DMS 273 (cell line): ENCODE data around the gene NAV2.
A peak's percentile ranks its signal among the peaks of the same experiment; 100 is the strongest.

Experiments
- DNase-seq: peaks from one replicate; lab custom pipeline; 2025; ENCODE audit not compliant: unreplicated experiment; lab: John Stamatoyannopoulos, UW

NAV2 gene

DNA sequence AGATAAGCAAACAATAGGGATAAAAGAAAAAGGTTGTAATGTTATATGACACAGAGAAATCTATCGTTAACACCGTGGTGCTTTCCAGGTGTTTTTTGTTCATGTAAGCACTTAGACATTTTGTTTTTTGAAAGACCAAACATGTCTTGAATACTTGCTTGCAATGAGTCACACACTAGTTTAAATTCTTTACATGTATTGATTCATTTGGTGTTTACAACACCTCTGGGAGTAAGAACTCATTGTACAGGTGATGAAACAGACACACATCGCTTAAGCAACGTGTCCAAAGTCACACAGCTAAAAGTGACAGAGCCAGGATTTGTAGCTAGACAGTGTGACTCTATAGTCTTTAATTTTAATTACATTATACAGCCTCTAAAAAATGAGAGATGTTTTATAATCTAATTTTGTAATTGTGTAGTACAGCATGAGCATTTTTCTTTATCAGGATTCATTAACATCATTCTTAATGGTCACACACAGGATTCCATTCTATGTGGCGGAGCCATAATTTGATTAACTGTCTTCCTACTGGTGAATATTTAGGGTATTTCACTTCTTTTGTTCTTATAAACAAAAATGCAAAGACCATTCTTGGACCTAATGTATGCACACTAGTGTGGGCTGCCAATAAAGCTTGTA, 298.8 kb downstream of the NAV2 start:
- no peak for DNase-seq

DNA sequence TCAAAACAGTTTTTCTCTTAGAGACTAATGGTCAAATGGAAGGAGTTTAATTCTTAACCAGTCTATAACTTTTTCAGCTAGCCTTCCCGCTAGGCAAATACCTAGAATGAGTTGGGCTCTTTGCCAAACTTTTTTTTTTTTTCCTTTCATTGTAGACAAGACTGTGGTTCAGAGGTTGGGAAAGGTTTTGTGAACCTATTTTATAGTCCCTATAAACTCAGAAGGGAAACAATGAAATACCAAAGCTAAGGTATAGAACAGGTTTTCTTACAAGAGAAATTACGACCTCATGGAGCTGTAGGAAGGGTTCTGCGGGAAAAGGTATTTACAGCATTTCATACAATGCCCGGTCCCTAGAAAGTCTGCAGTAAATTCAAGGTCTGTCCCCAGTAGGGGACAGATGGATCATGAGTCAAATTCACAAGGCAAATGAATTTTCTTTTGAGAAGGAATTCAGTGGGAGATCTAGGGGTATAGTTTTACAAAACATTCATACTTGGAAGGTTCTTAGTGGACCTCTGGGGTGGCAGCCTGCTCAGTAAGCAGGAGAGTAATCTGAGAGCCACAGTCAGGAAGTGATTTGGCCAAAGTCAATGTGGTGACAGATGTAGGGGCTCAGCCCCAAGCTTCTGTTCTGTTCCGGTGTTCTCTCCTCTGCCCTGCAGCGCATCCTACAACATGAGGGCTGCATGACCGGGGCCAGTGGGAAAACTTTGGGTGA, 300.9 kb downstream of the NAV2 start:
- DNase-seq, result peak; percentile 86

- DNase-seq, result no peak
These were observed 301.4 kb downstream of the NAV2 start for GRCh38 chr11:20014067-20014402.

DNA sequence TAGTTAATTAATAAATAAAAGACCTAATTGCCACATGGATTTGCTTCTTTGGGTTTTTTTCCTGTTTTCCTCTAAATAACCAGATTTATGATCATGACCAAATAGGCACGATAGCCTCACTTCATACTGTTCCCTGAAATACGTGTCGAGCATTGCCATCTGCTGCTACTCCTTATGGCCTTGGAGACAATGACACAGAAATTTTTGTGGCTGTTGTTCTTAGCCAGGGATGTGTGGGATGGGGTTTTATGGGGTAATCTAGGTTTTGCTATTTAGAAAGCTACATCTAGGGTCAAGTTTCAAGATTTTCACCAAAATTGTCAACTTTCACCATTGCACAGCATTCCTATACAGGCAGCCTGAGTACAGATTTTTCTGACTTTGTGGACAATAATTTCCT, 302.5 kb downstream of the NAV2 start:
- DNase-seq, result peak; percentile 11

- DNase-seq, result peak; percentile 46
These were observed 303.1 kb downstream of the NAV2 start for GRCh38 chr11:20015529-20016427.

DNA sequence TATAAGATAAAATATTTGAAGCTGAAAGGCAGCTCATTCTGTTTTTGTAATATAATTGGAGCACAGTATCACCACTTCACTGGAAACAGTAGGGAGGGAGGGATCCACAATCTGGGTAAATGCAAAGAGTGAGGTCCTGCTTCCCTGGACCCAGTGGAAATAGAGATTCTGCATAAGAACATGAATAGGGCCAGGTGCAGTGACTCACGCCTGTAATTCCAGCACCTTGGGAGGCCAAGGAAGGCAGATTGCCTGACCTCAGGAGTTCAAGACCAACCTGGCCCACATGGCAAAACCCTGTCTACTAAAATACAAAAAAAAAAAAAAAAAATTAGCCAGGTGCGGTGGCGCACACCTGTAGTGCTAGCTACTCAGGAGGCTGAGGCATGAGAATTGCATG, 303.9 kb downstream of the NAV2 start:
- DNase-seq, result no peak

DNA sequence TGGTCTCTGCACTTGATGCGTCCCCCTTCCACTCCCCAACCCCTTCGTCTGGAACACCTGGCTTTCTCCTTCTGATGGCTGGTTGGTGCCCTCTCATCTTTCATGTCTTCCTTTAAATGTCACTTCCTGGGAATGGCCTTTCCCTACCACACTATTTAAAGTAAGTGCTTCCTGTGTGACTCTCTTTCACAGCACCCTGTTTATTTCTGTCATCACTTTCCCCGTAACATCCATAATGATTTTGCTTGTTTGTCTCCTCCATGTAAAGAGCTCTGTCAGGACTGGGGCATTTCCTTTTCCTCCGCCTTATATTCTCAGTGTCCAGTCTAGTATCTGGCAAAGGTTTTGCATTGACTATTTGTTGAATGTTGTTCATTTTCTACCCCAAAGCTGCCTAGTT, 304.7 kb downstream of the NAV2 start:
- DNase-seq, result no peak

GRCh38 chr11:20020198-20020597, 307.6 kb downstream of the NAV2 start:
- no peak for DNase-seq

DNA sequence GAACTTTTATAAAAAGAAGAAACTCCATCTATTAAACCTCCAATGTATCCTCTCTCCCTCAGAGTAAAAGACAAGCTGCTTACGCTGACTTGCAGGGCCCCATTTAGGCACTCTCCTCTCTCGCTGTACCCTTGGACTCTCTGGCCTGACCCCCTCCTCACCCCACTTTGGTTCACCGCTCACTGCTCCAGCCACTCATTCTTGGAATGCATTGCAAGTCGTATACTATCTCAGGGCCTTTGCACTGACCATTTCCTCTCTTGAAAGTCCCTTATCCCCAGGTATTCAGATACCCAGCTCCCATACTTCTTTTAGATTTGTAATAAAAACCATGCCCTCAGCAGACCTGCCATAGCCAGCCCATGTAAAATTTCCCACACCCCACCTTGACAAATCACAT, 308.1 kb downstream of the NAV2 start:
- DNase-seq, result no peak

DNA sequence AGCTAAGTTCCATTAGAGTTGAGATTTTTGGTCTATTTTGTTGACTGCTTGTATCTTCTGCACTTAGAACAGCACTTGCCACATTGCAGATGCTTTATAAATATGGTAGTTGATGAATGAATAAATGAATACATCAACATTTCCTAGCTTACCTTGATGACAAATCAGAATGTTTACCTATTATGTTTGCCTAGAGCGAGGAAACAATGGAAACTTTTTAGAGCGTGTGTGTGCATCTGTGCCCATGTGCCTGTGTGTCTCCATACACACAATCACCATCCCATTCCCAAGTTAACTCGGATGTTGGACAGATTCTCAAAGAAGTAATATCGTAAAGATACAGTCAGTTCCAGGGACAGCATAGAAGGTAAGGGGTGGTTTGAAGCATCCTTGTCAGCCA, 308.6 kb downstream of the NAV2 start:
- DNase-seq, result no peak

DNA sequence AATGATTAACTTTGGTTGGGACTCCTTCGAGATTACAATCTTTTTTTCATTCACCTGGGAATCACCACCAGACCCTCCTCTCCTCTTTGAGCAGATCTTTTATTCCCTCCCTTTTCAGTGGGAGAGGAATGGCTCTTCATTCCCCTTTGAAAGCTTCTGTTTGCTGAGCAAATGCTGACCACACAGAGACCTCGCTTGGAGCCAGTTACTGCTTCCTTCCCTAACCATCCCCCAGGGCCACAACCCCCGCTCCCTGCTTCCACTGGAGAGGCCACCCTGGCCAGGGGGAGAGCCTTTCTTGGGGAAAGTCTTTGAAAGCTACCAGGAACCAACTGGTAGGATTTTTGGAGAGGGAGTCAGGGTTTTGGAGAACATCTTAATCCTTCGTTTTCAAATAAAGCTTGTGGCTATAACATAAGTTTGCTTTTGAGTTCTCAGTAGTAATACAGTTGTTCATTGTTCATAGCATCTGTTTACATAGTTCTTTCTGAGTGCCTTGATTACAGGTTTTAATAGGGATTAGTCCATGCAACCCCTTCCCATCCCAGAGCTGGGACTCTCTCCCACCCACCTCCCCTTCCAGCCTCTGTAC, 309.2 kb downstream of the NAV2 start:
- no peak for DNase-seq

GRCh38 chr11:20022363-20023081, 309.9 kb downstream of the NAV2 start:
- DNase-seq, result peak; percentile 18

DNA sequence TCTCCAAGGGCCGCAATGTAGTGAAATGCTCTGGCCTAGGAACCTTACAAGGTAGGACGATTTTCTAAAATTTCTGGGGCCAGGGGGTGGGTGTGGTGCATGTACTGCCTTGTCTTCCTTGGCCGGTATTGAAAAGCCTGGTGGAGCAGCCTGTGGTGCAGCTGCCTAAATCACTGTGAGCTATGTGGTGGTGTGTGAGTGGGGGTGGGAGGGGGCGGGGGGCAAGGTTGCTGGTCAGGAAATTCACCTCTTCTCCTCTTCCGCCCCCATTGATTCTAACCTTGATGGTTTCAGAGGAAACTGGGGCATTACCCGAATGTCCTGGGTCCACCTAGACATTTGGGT, 310.4 kb downstream of the NAV2 start:
- no peak for DNase-seq

GRCh38 chr11:20024172-20024935, 311.7 kb downstream of the NAV2 start:
- no peak for DNase-seq

- DNase-seq, result no peak
These were observed 312.7 kb downstream of the NAV2 start for GRCh38 chr11:20025332-20025840.

DNA sequence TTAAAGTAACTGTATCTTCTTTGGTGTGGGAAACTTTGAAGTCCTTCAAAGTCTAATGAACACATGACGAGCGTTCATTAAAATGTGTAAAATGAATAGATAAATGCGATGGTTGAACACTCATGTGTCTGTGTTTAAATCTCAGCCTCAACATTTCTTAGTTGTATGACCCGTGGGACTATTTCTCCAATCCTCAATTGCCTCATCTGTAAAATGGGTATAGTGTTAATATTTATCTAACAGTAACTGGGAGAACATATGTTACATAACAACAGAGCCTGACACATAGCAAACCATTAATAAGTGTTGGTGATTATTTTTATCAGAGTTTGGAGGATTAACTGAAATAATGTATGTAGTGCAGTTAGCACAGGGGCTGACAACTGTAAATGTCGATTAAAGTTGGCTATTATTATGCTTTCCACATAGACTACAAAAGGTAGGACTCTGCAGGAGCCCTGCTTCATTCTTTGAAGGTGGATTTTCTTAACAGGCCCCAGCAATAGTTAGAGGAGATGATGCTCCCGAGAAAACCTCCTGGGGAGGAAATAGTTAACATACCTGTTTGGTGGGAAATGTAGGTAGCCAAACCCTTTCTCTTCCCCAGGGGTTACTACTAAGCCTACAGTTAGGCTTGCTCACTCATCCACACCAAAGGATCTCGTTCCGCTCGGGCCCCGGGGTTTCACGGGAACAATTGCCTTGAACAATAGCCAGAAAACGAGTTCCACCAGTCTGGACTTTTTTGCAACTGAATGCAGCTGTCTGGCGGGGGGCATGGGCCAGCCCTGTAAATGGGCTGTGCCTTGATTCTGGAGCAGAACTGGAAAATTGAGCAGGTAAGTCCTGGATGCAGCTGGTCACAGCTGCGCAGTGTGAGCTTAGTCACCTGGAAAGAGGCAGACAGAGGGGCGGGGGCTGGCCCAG, 314.3 kb downstream of the NAV2 start:
- DNase-seq, result no peak

DNA sequence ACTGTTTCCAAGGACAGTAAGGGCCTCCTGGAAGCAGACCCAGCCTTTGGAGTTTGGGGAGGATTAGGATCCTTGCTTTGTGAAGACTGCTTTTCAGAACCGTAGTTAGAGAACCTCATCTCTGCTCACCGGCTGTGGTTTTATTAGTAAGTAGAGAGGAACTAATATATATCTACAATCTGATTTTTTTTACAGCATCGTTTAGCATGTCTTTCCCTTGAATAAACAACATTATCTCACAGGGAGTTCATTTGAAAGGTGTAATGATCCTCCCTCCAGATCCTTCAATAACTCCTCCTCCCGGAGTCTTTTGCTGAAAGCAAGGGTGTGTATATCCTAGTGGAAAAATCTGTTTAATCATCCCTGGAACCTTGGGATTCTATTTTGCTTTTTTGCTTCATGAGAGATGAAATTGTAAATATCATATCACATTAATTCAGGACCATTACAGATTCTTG, 314.9 kb downstream of the NAV2 start:
- no peak for DNase-seq

DNA sequence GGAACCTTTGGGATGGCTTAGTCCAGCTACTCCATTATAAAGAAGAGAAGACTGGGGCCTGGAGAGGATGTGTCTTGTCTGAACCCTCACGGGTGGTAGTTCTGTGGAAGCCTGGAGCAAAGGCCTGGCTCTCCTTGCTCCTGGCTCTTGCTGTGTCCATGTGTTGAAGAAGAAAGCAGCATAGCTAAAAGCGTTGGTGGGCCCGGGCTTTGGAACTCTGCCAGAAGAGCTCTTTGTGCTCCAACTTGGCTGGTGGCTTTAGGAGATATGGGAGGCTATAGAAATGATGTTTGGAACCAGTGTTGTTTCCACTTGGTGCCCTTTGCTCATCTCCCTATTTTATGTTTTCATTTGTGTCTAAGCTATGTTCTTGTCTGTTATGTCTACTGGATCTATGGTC, 316.6 kb downstream of the NAV2 start:
- DNase-seq, result no peak

- no peak for DNase-seq
These were observed 317.8 kb downstream of the NAV2 start for GRCh38 chr11:20030472-20030871.
